Measurements from ENCODE around the gene IVNS1ABP. TPM values are rescaled to one million over a fixed set of nuclear protein-coding genes. Genes with fewer than 3 reads are reported as not detected.

The IVNS1ABP gene
- total and polyA plus RNA-seq, 2 donors (not counting 3 experiments of a cell fraction or from before 2014, with no cell fraction given), result 26.3 to 81.6 TPM

DNA sequence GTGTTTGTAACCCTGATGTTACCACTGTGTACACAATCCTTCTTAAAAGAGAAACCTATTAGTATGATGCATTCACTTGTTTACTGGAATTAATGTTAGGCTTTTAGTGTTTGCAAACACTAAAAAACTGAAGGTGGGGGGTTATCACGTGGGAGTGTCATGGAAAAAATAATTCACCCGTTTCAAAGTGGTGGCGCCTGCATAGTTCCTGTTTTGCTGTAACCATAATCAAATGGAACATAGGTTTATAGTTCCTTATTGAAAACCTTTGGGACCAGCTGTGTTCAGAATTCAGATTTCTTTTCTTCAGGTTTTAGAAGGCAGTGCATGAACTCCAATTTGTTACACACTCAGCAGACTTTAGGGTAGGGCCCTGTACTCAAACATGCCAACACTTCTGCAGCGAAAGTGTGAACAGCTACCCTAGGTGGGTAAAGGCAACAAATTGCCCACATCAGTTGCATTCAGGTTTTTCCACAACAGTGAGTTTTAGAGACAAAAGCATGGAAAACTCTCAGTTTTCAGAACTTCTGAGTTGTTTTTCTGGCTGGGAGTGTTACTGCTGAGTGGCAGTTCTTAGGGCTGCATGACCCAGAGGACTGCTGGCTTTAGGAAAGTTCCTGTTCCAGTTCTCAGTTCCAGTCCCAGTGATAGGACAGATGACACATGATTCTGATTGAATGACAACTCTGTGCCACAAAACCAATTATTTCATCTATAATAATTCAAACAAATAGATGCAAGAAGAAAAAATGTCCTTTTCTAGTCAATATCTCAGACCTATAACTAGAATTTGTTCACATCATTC, 29.1 kb upstream of the IVNS1ABP start:
- intact Hi-C loops (cut with micrococcal nuclease), result no loop called here
- no peaks in the 10 kb centered on the region for H3K4me1 ChIP-seq (ENCODE audit: control insufficient read depth, extremely low read depth, insufficient read depth, low read length)
- H3K9me1 ChIP-seq (replicated peaks; ENCODE audit: control insufficient read depth, extremely low read depth, insufficient read depth, low read length), result no peaks in the 10 kb centered on the region
- DNase-seq (ENCODE audit: low read depth, low spot score) (no peak), FAIRE-seq (no peak)
- no TSS peak for BruUV-seq (replicated peaks)
- no peak overlapping the region for H3K9ac ChIP-seq (replicated peaks; ENCODE audit: extremely low read depth, insufficient read depth, low read length)
- TF ChIP-seq EZH2 (IDR thresholded peaks at IDR 0.05; ENCODE audit: borderline replicate concordance, low read depth, low read length, severe bottlenecking) (no peak), MYC (IDR thresholded peaks at IDR 0.05; ENCODE audit: low read depth, low read length) (no peak), POLR2AphosphoS5 (IDR thresholded peaks at IDR 0.05; ENCODE audit: insufficient read depth, low read depth, low read length) (no peak), JUN (IDR thresholded peaks at IDR 0.05; ENCODE audit: borderline replicate concordance, insufficient read depth, insufficient read length, low read depth) (no peak), GATA2 (IDR thresholded peaks at IDR 0.05; ENCODE audit: insufficient read depth, insufficient read length, low read depth, low read length) (no peak), FOS (IDR thresholded peaks at IDR 0.05; ENCODE audit: borderline replicate concordance, insufficient read depth, low read length) (no peak)
- TF ChIP-seq, protein P1, sequence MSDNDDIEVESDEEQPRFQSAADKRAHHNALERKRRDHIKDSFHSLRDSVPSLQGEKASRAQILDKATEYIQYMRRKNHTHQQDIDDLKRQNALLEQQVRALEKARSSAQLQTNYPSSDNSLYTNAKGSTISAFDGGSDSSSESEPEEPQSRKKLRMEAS (IDR thresholded peaks at IDR 0.05; ENCODE audit: insufficient read depth, insufficient read length), result no peak
- no peaks in the 10 kb centered on the region for H3K79me2 ChIP-seq (ENCODE audit: control insufficient read depth, insufficient read depth, low read length)
- no peaks in the 10 kb centered on the region for H4K20me1 ChIP-seq (replicated peaks; ENCODE audit: control insufficient read depth, extremely low read depth, insufficient read depth, low read length)
- H3K4me2 ChIP-seq (ENCODE audit: insufficient read depth, low read length), result no peak overlapping the region
- ChIA-PET CTCF (no interaction called here), POLR2A (no interaction called here)
- no peaks in the 10 kb centered on the region for H3K36me3 ChIP-seq (ENCODE audit: control insufficient read depth in 2 of 2, extremely low read depth in 1 of 2, insufficient read depth in 2 of 2, low read length in 2 of 2)
- no peak overlapping the region for H2AFZ ChIP-seq (ENCODE audit: low read depth, low read length)
- H3K4me3 ChIP-seq (replicated peaks in 1 of 3; ENCODE audit: insufficient read depth in 1 of 3, low read depth in 1 of 3, low read length in 3 of 3), result no peak overlapping the region
- H3K9me3 ChIP-seq (replicated peaks; ENCODE audit: control insufficient read depth, insufficient read depth, low read length), result no peaks in the 10 kb centered on the region
- H3K27me3 ChIP-seq (ENCODE audit: control insufficient read depth in 2 of 2, insufficient read depth in 2 of 2, low read length in 2 of 2), result no peaks in the 10 kb centered on the region
- dilution Hi-C loops (cut with MboI; ENCODE audit: extremely low pct_ligation_motif_present, low sequenced_read_pairs), result no loop called here
- no peak overlapping the region for H3K27ac ChIP-seq (ENCODE audit: insufficient read depth, low read depth, low read length)

Measured in endothelial cell of umbilical vein (primary cell).